GM11168 (cell line): ENCODE results near the gene CTNNA3.

Experiments
- in situ Hi-C: fragments of 300-500 bp; cut with MboI; formaldehyde crosslinking; loops from one replicate; pipeline ENCODE4 v1.12.0; 2022; ENCODE audit warnings: low sequenced_read_pairs; ENCODE audit not compliant: unreplicated experiment

Gene CTNNA3

DNA sequence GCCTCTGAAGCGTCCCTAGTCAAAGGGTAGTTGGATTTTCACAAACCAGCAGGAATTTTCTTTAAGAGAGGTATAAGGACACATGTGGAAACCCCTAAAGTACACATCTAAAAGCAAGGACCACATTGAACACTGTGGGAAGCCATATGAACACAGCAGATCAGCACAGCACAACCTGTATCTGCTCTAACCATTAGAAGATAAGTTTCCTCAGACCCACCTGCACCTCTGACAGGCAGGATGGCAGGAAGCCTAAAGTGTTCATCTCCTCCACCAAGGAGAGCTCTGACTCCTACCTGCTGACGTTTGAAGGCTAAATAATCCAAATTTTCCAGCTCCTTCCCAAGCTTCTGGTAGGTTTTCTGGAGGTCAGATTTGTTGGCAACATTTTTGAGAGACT, 174.4 kb downstream of the CTNNA3 start:
- in situ Hi-C loops = no loop called here

DNA sequence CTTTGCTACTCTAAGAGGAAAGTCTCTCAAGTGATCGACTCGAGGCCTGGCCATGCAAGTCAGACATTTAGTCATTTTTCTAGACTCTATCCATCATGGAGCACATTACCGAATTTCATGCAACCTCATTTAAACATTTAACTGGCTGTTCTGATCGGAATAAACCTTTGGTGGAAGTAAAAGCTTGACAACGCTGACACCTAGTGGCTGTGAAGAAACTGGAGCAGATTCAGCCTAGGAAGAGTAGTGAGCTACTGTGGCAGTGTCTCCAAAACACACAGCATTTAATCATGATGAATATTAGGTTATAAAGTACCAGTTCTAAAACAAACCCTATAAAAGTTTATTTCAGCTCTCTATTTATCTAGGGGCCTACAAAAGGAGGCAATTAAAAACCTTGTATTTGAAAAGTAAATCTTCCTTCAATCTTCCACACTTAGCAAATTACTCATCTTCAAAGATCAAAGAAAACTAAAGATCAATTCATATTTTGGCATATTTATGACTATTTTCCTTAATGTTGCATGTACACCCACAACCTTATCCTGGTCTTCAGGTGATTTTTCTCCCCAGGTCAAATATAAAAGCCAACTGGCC, 175.0 kb downstream of the CTNNA3 start:
- in situ Hi-C loops = no loop called here

DNA sequence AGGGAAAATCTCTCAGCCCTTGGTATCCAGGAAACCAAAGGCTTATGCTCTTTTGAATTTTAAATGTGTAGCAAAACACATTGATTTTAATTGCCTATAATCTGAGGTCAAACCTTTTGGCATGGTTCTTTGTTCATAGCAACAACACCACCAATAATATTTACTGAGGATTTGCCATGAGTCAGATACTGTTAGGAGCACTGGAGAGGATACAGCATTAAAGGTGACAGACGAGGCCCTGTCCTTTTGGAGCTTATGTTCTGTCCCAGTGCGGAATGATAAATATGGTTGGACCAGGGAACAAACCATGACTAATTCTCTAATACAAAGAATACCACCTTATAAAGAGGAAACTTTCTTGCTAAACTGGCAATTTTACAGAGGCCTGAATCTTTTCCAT, 176.6 kb downstream of the CTNNA3 start:
- in situ Hi-C loops = no loop called here

DNA sequence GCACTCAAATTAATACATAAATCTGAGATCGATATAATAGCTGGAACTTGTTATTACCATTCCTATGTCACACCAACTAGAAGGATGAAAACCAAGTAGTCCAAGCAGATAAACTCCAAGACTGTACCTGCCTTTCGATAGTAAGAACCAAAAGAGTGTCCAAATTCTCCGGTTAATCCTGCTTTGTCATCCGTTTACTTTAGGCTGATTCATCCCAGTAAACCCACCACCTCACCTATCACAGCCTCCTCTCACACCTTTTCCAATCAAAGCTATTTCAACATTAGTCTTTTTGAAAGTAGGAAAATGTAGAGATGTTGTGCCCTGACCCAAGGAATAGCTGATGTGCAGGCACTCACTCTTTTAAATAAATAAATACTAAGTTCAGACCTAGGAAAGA, 177.2 kb downstream of the CTNNA3 start:
- in situ Hi-C loops = no loop called here

DNA sequence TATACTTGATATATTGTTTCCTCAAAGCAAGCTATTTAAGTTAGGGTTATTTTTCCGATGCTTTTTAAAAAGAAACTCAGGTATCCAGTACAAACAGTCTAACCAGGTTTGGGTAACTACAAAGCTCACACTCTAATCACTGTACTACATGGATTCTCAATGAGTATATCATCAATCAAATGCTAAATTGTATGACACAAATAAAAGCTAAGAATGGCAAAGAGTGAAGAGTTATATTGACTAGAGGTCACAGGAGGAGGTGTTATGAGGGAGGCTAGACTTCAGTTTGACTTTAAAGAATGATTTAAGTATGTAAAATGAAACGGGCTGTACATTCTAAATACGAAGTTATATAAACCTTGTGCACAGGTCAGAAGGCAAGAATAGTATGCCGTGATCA, 178.0 kb downstream of the CTNNA3 start:
- in situ Hi-C loops = no loop called here

DNA sequence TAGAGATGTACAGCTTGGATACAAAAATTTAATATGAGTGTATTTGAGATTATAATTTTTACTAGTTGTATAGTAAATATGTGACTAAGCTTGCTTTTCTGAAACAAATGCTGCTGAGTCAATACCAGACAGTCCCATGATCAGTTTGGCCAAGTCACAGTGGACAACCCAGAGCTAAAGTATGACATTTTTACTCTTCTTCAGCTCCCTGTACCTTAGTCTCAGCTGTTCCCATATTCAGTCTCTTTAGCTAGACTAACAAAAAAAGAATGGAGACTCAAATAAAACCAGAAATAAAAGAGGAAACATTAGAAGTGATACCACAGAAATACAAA, 189.3 kb downstream of the CTNNA3 start:
- in situ Hi-C loops = no loop called here

DNA sequence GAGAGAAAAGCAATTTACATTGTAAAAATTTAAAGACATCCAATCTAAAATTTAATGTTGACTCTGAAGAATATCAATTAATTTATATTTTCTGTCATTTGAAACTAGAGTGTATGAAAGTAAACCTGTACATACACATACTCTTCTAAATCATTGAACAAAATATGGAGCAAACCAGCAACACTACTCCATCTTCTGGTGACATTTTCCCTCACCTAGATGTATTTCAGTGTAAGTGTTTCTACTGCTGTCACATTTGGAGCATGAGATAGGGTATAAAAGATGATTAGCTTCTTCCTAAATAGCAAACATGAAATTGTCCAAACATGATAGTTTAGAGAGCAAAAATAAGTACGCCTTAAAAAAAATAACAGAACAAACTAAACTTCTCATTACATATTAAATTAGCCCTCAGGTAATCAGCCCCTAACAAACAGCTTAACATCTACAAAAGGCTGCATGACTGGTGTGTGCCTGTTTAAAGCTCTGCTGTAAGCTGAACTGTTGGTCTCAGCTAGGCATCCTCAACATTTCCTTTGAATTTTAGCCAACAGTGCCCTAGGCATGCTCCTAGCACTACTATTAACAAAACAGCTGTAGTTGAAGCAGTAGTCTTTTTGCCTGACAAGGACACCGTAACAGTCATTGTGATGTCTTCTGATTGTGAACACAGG, 189.8 kb downstream of the CTNNA3 start:
- in situ Hi-C loops = no loop called here

DNA sequence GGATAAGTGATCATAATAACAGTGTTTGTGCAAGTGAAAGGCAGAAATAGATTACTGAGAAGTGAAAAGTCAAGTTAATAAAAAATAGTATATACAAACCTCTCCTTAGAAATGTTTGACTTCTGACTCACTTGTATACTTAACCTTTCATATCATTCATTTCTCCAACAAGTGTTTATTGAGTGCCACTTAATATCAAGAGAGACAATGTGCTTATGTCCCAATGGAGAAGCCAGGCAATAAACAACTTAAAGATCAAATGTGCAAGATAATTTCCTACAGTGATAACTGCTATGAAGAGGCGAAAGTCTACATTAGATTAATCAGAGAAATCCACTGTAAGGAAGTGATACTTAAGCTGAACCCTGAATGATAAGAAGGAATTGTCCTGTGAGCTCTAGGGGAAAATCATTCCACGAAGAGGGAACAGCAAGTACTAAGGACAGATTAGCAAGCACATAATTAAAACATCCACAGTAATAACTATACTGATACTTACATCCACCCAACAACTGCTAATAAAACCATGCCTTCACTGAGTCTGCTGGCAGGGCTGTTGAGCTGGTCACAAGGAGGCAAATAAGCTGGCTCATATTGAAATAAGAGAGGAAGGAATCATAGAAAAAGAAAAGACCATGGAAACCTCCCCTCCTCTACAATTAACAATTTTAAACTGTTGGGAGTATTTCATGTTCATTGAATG, 203.5 kb downstream of the CTNNA3 start:
- in situ Hi-C loops = no loop called here

DNA sequence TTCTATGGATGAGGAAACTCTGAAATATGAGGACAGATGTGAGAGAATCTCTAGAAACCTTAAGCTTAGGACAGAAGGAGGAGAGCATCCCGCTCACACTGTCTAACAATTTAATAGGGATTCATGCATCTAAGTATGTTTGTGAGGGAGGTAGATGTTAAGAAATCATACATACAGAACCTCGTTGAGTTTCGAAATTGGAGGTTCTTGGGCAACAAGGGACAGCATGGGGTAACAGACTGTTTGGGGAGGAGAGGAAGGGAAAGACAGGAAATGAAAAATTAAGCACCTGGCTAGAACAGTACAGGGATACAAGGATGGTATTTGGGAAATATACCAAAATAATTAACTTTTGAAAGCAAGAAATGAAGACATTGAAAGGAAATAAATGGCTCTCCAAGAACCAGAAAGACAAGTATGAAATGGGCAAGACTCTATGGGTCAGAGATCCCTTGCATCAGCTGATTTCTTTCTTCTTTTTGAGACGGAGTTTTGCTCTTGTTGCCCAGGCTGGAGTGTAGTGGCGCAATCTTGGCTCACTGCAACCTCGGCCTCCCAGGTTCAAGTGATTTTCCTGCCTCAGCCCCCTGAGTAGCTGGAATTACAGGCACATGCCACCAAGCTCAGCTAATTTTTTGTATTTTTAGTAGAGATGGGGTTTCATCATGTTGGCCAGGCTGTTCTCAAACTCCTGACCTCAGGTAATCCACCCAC, 207.9 kb downstream of the CTNNA3 start:
- in situ Hi-C loops = no loop called here

DNA sequence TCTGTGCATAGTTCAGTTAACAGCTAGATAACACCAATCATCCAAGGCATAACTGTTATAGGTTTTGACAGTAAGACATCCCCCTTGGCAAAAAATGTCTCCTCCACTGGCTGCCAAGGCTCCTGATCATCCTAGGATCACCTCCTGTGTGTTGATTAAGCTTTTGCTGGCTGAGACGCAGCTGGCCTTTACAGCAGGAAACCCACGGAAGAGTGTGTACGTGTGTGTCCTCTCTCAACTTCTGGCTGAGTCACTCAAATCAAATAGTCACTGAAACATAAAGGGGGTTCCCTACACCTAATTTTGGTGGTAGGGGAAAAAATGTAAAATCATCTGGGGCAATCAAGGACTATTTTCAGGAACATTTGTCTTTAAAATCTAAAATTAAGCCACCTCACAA, 208.8 kb downstream of the CTNNA3 start:
- in situ Hi-C loops = no loop called here

DNA sequence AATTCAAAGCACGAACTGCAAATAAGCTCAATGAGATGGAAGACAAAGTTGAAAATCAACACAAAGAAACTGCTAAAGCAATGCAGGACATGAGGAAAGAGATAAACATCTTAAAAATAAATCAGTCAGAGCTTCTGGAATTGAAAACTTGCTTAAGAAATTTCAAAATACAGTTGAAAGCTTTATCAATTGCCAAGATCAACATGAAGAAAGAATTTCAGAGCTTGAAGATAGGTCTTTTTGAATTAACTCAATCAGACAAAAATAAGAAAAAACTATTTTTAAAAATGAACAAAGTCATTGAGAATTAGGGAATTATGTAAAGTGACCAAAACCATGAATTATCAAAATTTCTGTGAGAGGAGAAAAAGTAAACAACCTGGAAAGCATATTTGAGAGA, 218.1 kb downstream of the CTNNA3 start:
- in situ Hi-C loops = no loop called here

DNA sequence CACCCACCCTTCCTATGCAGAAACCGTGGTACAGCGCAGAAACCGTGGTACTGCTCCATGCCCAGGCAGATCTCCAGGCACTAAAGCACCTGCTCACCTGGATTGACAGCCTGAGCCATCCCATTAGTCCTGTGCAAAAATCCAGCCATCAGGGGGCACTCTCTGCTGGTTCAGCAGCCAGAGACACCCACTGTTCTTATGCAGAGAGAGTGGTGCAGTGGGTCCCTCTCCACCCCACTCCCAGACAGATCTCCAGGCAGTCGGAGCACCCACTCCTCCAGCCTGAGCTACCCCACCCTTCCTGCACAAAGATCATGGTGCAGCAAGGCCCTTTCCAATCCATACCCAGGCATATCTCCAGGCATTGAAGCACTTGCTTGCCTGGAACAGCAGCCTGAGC, 219.8 kb downstream of the CTNNA3 start:
- in situ Hi-C loops = no loop called here

DNA sequence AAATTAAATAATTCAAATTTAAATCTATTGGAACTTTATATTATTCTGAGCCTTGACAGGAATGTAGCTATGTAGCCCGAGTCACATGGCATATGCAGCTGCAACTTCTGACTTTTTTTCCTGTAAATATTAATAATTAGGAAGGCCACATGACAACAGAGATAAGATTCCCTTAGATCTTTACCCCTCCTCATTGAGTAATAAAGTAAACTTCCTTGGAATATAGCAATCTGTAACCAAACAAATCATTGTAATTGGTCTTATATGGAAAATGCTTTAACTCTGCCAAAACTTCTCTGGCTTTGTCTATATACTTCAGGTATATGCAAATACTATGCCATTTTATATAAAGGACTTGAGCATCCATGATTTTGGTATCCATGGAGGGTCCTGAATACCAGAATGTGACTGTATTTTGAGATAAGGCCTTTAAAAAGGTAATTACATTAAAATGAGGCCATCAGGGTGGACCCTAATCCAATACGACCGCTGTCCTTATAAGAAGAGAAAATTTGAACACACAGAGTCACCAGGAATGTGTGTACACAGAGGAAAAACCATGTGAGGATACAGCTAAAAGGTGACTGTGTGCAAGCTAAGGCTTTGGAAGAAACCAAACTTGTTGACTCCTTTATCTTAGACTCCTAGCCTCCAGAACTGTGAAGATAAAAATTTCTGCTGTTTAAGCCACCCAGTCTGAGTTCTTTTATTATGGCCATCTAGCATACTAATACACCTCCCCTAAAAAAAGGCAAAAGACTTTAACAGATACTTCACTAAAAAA, 222.0 kb downstream of the CTNNA3 start:
- in situ Hi-C loops = no loop called here

DNA sequence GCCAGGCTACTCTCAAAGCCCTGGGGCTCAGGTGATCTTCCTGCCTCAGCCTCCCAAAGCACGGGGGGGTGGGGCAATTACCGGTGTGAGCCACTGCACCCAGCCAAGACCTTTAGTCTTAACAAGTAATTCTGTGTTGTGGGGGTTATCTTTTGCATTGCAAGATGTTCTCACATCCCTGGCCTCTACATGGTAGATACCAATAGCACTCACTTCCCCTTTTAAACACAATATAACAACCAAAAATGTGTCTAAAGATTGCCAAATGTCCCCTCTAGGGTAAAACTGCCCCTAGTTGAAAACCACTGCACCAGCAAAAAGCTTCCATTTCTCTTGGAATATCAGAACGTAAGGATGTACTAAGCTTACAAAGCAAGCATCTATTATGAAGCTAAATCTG, 225.0 kb downstream of the CTNNA3 start:
- in situ Hi-C loops = no loop called here

DNA sequence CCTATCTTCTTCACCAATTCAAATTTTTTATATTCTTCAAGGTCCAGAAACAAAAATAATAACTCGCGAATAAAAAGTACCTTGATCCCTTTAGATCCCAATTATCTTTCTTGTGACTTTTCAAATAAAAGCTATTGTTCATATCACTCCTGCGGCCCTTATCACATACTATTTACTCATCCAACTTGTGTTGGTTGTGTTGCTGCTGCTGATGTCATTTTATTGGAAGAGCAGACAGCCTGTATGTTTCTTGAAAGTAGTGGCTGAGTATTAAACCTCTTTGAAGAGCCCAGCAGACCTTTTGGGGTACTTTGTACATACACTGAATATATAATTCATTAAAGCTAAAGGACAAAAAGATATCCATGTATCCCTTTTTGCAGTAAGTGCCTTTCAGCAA, 231.7 kb downstream of the CTNNA3 start:
- in situ Hi-C loops = no loop called here

DNA sequence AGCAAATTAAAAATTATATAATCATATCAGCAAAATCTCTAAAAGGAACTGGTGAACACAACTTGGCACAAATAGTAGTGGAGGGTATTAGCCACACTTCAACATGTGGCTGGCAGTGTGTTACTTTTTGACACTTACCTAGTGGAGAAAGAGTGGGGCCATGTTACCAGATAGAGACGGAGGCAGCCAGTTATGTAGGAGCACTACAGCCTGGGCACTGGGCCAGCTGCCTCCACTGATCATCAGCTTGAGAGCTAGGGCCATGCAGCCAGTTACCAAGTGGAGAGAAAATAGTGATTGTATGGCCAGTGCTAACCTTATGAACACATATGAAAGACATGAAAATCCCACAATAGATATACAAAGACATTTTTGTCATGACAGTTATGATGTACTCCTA, 243.1 kb downstream of the CTNNA3 start:
- in situ Hi-C loops = no loop called here

DNA sequence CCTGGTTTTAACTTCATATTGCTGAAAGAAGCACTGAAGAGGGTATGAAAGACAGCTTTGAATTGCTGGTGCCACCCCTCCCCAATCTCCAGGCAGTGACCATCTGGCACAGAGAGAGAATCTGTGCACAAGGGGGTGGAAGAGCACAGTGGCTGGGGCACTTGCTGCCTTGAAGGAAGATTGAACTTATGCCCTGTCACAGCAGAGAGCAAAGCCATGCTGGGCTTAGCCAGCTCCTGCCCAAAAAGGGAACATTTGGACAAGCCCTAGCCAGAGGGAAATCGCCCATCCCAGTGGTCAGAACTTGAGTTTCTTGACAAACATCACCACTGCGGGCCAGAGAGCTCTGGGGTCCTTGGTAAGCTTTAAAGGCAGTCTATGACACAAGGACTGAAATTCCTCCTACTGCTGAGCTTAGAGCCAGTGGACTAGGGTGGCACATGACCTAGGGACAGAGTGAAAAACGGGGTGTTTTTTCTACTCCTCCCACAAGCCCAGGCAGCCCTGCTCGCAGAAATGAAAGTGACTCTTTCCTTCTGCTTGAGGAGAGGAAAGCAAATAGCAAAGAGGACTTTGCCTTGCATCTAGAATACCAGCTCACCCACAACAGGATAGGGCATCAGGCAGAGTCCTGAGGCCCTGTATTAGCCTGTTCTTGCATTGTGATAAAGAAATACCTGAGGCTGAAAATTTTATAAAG, 257.2 kb downstream of the CTNNA3 start:
- in situ Hi-C loops = no loop called here

DNA sequence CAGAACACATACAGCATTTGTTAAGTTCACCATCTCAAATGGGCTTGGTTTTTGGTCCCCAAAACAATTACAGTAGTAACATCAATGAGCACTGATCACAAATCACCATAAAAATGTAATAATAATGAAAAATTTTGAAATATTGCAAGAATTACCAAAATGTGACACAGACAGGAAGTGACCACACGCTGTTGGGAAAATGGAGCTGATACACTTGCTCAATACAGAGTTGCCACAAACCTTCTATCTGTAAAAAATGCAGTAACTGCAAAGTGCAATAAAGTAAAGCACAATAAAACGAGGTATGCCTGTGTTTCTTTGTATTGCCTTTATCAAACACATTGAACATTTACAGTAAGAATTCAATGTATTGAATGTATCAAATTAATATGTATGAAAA, 262.7 kb downstream of the CTNNA3 start:
- in situ Hi-C loops = no loop called here

DNA sequence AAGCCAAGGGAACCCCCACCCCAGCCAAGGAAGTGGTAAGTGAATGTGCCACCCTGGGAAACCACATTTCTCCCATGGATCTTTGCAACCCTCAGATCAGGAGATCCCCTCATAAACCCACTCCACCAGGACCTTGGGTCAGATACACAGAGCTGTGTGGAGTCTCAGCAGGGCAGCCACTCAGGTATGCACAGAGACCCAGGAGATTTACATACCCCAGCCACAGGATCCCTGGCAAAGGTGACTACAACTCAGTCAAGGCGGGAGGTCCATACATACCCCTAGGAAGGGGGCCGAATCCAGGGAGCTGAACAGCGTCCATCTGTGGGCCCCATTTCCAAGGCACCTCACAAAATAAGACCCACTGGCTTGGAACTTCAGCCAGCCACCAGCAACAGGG, 293.4 kb downstream of the CTNNA3 start:
- in situ Hi-C loops = no loop called here

DNA sequence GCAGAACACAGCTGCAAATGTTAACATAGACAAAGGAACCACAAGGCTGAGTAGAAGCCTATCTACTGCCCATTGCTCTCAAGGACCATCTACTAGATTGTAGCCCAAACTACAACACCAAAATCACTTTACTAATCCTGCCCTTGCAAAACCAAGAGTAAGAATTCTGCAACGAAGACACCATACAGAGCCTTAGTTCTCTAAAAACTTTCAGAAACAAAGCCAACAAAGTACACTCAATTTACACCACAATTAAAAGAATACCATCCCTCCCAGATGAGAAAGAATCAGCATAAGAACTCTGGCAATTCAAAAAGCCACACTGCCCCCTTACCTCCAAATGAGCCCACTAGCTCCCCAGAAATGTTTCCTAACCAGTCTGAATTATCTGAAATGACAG, 294.3 kb downstream of the CTNNA3 start:
- in situ Hi-C loops = no loop called here
